Spleen (tissue), 11 donors: Measurements from ENCODE around the gene TRIM23. TPM values are rescaled to one million over a fixed set of nuclear protein-coding genes. Genes with fewer than 3 reads are reported as not detected.

Source experiments
- DNase-seq: peaks from one replicate; pipeline ENCODE4 v3.0.0-alpha.2; 2020
- H3K27ac ChIP-seq, 8 donors: fragments of 200-600 bp; sonication (generic) in 7 of 8; 1 replicate in 4 of 8; 2 replicates in 4 of 8; pipeline versions ENCODE4 v1.5.0 to v1.8.0; 2016 to 2021; ENCODE audit warnings: inconsistent platforms in 4 of 8, mild to moderate bottlenecking in 4 of 8, moderate library complexity in 1 of 8
- H3K27me3 ChIP-seq, 7 donors: fragments of 200-600 bp; sonication (generic) in 6 of 7; replicated peaks in 1 of 7; 1 replicate in 4 of 7; 2 replicates in 3 of 7; pipeline versions ENCODE4 v1.5.0 to v1.8.0; 2016 to 2021; ENCODE audit warnings: inconsistent platforms in 3 of 7, mild to moderate bottlenecking in 1 of 7
- H3K36me3 ChIP-seq, 6 donors: fragments of 200-600 bp; sonication (generic) in 5 of 6; 1 replicate in 4 of 6; 2 replicates in 2 of 6; pipeline versions ENCODE4 v1.5.0 to v1.8.0; 2016 to 2021; ENCODE audit warnings: inconsistent platforms in 2 of 6
- H3K4me1 ChIP-seq, 6 donors: fragments of 200-600 bp; sonication (generic) in 5 of 6; 1 replicate in 3 of 6; 2 replicates in 3 of 6; pipeline versions ENCODE4 v1.5.0 to v1.8.0; 2016 to 2021; ENCODE audit warnings: inconsistent platforms in 3 of 6
- H3K4me3 ChIP-seq, 8 donors: fragments of 200-600 bp; sonication (generic) in 7 of 8; 1 replicate in 4 of 8; 2 replicates in 4 of 8; pipeline versions ENCODE4 v1.5.0 to v1.8.0; 2016 to 2021; ENCODE audit warnings: inconsistent platforms in 4 of 8, mild to moderate bottlenecking in 4 of 8, moderate library complexity in 2 of 8
- H3K9me3 ChIP-seq, 8 donors: fragments of 200-600 bp; sonication (generic) in 7 of 8; 1 replicate in 4 of 8; 2 replicates in 4 of 8; pipeline versions ENCODE4 v1.5.0 to v1.8.0; 2016 to 2021; ENCODE audit warnings: inconsistent platforms in 4 of 8
- CTCF ChIP-seq, 11 experiments: fragments of 200-600 bp in 7 of 11; fragments of 450-650 bp in 4 of 11; sonication (generic) in 4 of 11; IDR thresholded peaks in 8 of 11; conservative IDR thresholded peaks in 3 of 11; 1 replicate in 7 of 11; 2 replicates in 4 of 11; pipeline versions ENCODE4 v1.4.0 to v1.8.0; 2016 to 2021; ENCODE audit warnings: antibody characterized with exemption in 11 of 11, inconsistent platforms in 4 of 11, mild to moderate bottlenecking in 1 of 11
- POLR2A ChIP-seq, 3 donors: fragments of 450-650 bp; IDR thresholded peaks; one replicate each; pipeline ENCODE4 v1.5.1; 2017; ENCODE audit warnings: antibody characterized with exemption in 3 of 3, mild to moderate bottlenecking in 1 of 3
- POLR2AphosphoS5 ChIP-seq, 3 donors: sonication (generic); formaldehyde crosslinking; IDR thresholded peaks; one replicate each; pipeline ENCODE4 v1.5.1; 2017; ENCODE audit warnings: antibody characterized with exemption in 3 of 3
- WGBS, 5 donors: extraction: QIAGEN DNeasy Blood & Tissue Kit in 3 of 5; methylation state at CpG; one replicate each; pipeline versions ENCODE4 v1.1.5 to v1.1.7; 2013 to 2018; 5-methylcytosine and 5-hydroxymethylcytosine counted together
- intact Hi-C: fragments of 100-400 bp; cut with DNase I; formaldehyde crosslinking; loops from one replicate; pipeline ENCODE4 v1.15.0; 2023; ENCODE audit warnings: low total_unique reads
- polyA plus RNA-seq, 3 donors: library from polyadenylated mRNA; stranded (reverse); fragments of 200-250 nt; gene quantifications; one replicate each; pipeline ENCODE4 v1.2.1, GENCODE V29; 2013
- total RNA-seq, 7 donors: library from RNA; depleted of rRNA in 3 of 7; stranded (reverse); fragments of >200 nt in 3 of 7; fragmentation: NEBNext Ultra II Directional in 4 of 7; extraction: Animal tissue kit (Norgen Biotek cat#: 25700) in 4 of 7; gene quantifications; one replicate each; pipeline versions ENCODE4 v1.1.0 to v1.2.1, GENCODE V29; 2016 to 2021
- donor health status: healthy with polysubstance abuse.
- donor health status: DM: no; HTN: no; CAD: no; lungs with moderate emphysema.
- donor health status: DM: no; HTN: no; CAD: no.
- donor health status: Bipolar disorder and iron deficiency.
- donor health status: healthy.
- donor health status: DM: no; HTN: no; CAD: no.
- donor health status: DM: yes; HTN: yes; CAD: no.

TRIM23 gene
- total and polyA plus RNA-seq, 10 donors: 3.3 to 24.2 (median 16.4) TPM

- Histone ChIP-seq H3K36me3 (peaks cover 0 to 24% (median 0%) of the 10 kb centered on the region in 6 donors), H3K4me1 (peaks cover 13 to 67% (median 46%) of the 10 kb centered on the region in 6 donors), H3K9me3 (no peaks in the 10 kb centered on the region), H3K27me3 (no peaks in the 10 kb centered on the region), H3K4me3 (peak within 1 kb of the TSS; percentile 76 to 99 (median 86)), H3K27ac (peak within 1 kb of the TSS; percentile 83 to 95 (median 90))
- DNase-seq: peak; percentile 97
- 0% methylated on average over 43 to 54 of the region's 54 CpGs for WGBS, 5 donors
- peak in 2 of 11 experiments; percentile 8 to 29 for TF ChIP-seq CTCF (IDR thresholded peaks at IDR 0.05 in 8 of 11, conservative IDR thresholded peaks at IDR 0.05 in 3 of 11)
- peak; percentile 93 to 96 (median 95) for TF ChIP-seq POLR2AphosphoS5 (IDR thresholded peaks at IDR 0.05)
- TF ChIP-seq POLR2A (IDR thresholded peaks at IDR 0.05): no peak
- intact Hi-C loops: no loop called here
Observed at GRCh38 chr5:65562731-65563701, 61.1 kb downstream of the TRIM23 start, which contains the start of the genes CENPK and PPWD1. Gene CENPK (minus strand): TSS chr5:65563168. CDS start chr5:65554907, 8,261 bp downstream. Gene PPWD1 (plus strand): TSS chr5:65563296. CDS start chr5:65563311, 15 bp downstream.

- no peak for DNase-seq
- H3K9me3 ChIP-seq: no peaks in the 10 kb centered on the region
- 81 to 93% (median 86%) methylated on average over 3 of the region's 3 CpGs for WGBS, 5 donors
- intact Hi-C loops: no loop called here
- H3K36me3 ChIP-seq: peaks cover 0 to 17% (median 0%) of the 10 kb centered on the region in 6 donors
- H3K4me1 ChIP-seq: peaks cover 0 to 7% (median under 1%) of the 10 kb centered on the region in 6 donors
- no peak overlapping the region for H3K4me3 ChIP-seq
- no peak for TF ChIP-seq POLR2A (IDR thresholded peaks at IDR 0.05)
- no peak for TF ChIP-seq CTCF (IDR thresholded peaks at IDR 0.05 in 8 of 11, conservative IDR thresholded peaks at IDR 0.05 in 3 of 11)
- no peak for TF ChIP-seq POLR2AphosphoS5 (IDR thresholded peaks at IDR 0.05)
- no peaks in the 10 kb centered on the region for H3K27me3 ChIP-seq
- no peak overlapping the region for H3K27ac ChIP-seq
Observed at GRCh38 chr5:65556718-65557117, 67.4 kb downstream of the TRIM23 start.

- intact Hi-C loops: no loop called here
- no peak overlapping the region for H3K4me3 ChIP-seq
- 84 to 97% (median 90%) methylated on average over 2 of the region's 2 CpGs for WGBS, 5 donors
- no peaks in the 10 kb centered on the region for H3K27me3 ChIP-seq
- no peak overlapping the region for H3K27ac ChIP-seq
- peaks cover 0 to 17% (median 0%) of the 10 kb centered on the region in 6 donors for H3K36me3 ChIP-seq
- H3K4me1 ChIP-seq: peaks cover 0 to 1% (median 0%) of the 10 kb centered on the region in 6 donors
- no peak for DNase-seq
- no peaks in the 10 kb centered on the region for H3K9me3 ChIP-seq
- TF ChIP-seq POLR2A (IDR thresholded peaks at IDR 0.05): no peak
- TF ChIP-seq POLR2AphosphoS5 (IDR thresholded peaks at IDR 0.05): no peak
- TF ChIP-seq CTCF (IDR thresholded peaks at IDR 0.05 in 8 of 11, conservative IDR thresholded peaks at IDR 0.05 in 3 of 11): no peak
Observed at GRCh38 chr5:65556181-65556580, 68.0 kb downstream of the TRIM23 start.

GRCh38 chr5:65555287-65555686, 68.8 kb downstream of the TRIM23 start:
- H3K27ac ChIP-seq: no peak overlapping the region
- no peaks in the 10 kb centered on the region for H3K9me3 ChIP-seq
- peaks cover 0 to 23% (median 1%) of the 10 kb centered on the region in 6 donors for H3K36me3 ChIP-seq
- no peak for DNase-seq
- no peak overlapping the region for H3K4me3 ChIP-seq
- no peaks in the 10 kb centered on the region for H3K27me3 ChIP-seq
- no peaks in the 10 kb centered on the region for H3K4me1 ChIP-seq
- TF ChIP-seq POLR2A (IDR thresholded peaks at IDR 0.05): no peak
- TF ChIP-seq POLR2AphosphoS5 (IDR thresholded peaks at IDR 0.05): no peak
- no peak for TF ChIP-seq CTCF (IDR thresholded peaks at IDR 0.05 in 8 of 11, conservative IDR thresholded peaks at IDR 0.05 in 3 of 11)
- intact Hi-C loops: no loop called here
